GM18508 (cell line): ENCODE results near the gene RARS1.

Experiments
- ATAC-seq: cut with Tn5 transposase; IDR thresholded peaks from one replicate; pipeline ENCODE4 v1.9.1; 2021; ENCODE audit warnings: moderate number of reproducible peaks; ENCODE audit not compliant: insufficient read depth, unreplicated experiment

RARS1 gene

DNA sequence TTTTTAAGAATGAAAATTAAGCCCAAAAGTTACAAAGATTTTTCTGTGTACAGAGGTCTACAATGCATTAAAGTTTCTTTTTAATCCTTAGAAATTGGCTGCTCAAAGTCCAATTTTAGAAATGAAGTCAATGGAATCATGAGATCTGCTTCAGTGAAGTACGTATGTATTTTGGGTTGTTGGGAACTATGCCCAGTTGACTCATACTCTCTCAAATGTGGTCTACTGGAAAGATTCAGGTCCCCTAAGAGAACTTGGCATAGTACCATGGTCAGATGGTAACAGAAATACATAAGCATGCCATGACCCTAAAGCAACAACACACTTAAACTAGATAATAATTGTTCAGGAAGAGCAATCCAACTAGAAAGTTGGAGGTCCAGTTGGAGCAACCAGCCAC lies 65.9 kb downstream of the RARS1 start:
- ATAC-seq: no peak

DNA sequence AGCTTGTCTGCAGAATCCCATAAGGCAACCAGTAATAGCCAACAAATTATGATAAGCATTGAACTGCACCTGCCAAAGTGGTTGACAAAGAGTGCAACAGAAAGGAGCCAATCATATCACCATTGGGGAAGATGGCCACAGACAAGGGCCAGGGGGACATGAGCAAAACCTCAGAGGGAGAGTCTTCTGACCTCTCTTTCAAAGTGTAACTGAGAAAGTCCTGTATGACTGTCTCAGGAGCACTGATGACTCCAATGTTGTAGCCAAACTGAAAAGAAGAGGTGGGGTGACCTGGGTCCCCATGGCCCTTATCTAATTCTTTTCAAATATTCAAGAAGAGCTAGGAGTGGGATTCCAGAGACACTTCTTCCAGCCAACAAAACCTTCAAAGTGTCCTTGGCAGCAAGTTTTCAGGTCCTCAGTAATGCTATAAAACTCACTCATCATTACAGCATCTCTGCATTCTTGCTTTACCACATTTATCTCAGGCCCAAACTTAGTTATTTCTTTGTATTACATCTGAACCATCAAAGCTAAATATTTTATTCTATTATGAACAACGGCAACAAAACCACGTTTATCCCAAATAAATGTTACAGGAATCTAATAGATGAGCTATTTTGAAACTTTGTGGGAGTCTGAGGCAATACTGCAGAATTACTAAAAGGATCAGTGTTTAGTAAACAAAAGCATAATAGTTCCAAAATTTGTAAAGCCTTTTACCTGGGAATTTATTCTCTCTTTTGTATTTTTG lies 67.3 kb downstream of the RARS1 start:
- no peak for ATAC-seq

DNA sequence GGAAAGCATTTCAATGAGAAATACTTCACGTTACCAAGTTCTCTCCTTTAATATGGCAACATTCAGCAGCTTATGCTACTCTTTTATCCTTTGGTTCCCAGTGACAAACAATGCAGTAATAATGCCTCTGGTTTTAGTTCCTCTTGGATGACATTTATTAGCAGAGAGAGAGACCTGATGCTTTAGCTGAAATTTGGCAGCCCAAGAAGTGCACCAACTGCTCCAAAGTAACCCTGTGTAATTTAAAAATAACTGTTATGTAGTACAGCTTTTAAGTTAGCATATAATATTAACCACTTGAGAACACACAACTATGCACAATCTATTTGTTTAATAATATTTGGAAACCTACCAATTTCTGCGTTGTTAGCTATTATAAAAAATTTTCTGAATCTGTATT lies 71.1 kb downstream of the RARS1 start:
- ATAC-seq: no peak

DNA sequence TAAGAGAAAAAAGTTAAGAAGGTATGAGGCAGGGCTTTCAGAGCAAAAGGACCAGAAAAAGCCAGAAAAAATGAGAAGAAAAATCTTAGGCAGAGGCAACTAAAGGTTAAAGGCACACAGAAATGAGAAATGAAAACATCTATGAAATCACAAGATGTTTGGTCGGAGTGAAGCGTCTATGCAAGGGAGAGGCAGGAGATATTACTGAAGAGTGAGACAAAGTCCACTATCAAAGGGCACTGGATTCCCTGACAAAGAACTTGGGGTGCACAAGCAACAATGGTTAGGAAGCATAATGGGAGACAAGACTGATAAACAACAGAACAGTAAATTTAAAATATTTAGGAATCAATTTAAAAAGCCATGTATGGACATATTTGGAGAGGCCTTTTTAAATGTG lies 76.0 kb downstream of the RARS1 start:
- no peak for ATAC-seq

DNA sequence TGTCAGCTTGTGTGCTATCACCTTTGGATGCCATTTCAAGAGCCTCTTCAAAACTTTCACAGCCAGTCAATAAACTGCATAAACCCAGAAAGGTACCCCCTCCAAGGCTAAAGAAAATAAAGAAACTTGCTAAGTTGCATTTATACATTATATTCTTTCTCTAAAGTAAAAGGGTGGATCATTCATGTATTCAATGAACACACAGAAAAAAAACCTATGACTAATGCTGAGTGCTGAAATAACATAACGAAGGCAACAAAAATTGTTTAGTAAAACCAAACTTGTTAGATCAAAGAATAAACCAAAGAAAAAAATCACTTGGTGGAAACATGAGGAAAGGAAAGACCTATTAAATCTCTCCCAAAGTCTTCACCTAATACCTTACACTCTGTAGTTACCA lies 77.7 kb downstream of the RARS1 start:
- ATAC-seq: no peak

DNA sequence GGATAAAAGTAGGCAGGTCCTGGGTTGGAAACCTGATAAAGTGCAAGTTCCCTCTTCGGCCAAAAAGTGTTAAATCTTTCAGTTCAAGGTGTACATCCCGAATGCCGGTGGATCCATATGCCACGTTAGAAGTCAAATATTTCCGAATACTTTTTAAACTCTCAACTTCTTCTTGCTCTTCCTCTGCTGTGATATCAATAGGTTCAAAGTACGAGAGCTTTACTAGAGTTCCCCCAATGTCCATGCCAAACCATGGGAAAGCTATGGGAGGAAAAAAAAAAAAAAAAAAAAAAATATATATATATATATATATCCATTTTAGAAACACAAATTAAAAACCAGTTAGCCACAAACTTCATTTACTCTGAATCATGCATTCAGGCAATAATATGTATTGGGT lies 82.5 kb downstream of the RARS1 start:
- no peak for ATAC-seq
